Adipocyte (in vitro differentiated cells): ENCODE measurements around the gene CASP10.
A peak's percentile ranks its signal among the peaks of the same experiment; 100 is the strongest.
"Not testable (repeated sequence)": the region's sequence is repeated elsewhere in the genome, so short reads cannot be mapped to it uniquely, and the experiment has no call there.

Source experiments
- DNase-seq: peaks from one replicate; pipeline ENCODE4 v3.0.0-alpha.2; 2015; ENCODE audit warnings: low read depth
- H3K27me3 ChIP-seq: replicated peaks from 2 replicates; pipeline ENCODE4 v1.7.0; 2013; ENCODE audit warnings: mild to moderate bottlenecking, low read length, moderate library complexity; ENCODE audit not compliant: control insufficient read depth, insufficient read depth
- H3K36me3 ChIP-seq: 2 replicates; pipeline ENCODE4 v1.7.0; 2013; ENCODE audit warnings: low read length, mild to moderate bottlenecking, moderate library complexity; ENCODE audit not compliant: control insufficient read depth, insufficient read depth, severe bottlenecking
- H3K4me1 ChIP-seq: 2 replicates; pipeline ENCODE4 v1.7.0; 2013; ENCODE audit warnings: mild to moderate bottlenecking, low read length, moderate library complexity; ENCODE audit not compliant: control insufficient read depth, insufficient read depth
- H3K4me3 ChIP-seq: 2 replicates; pipeline ENCODE4 v1.7.0; 2013; ENCODE audit warnings: mild to moderate bottlenecking, low read length, moderate library complexity
- H3K9ac ChIP-seq: 2 replicates; pipeline ENCODE4 v1.7.0; 2013; ENCODE audit warnings: mild to moderate bottlenecking, low read length, moderate library complexity
- H3K9me3 ChIP-seq: 2 replicates; pipeline ENCODE4 v1.7.0; 2013; ENCODE audit warnings: mild to moderate bottlenecking, low read length, moderate library complexity; ENCODE audit not compliant: control insufficient read depth

Gene CASP10

GRCh38 chr2:201158111-201158929 is 24.6 kb upstream of the CASP10 start:
- Histone ChIP-seq H3K4me3 (no peak overlapping the region), H3K4me1 (peaks cover 13% of the 10 kb centered on the region), H3K27me3 (no peaks in the 10 kb centered on the region), H3K9me3 (no peaks in the 10 kb centered on the region), H3K36me3 (peaks cover 89% of the 10 kb centered on the region), H3K9ac (peak overlapping the region; percentile 34)
- DNase-seq: peak; percentile 81

- Histone ChIP-seq H3K9ac (no peak overlapping the region), H3K4me3 (no peak overlapping the region), H3K4me1 (no peaks in the 10 kb centered on the region), H3K27me3 (no peaks in the 10 kb centered on the region), H3K9me3 (no peaks in the 10 kb centered on the region), H3K36me3 (peaks cover 74% of the 10 kb centered on the region)
- no peak for DNase-seq
These were observed 18.8 kb upstream of the CASP10 start for GRCh38 chr2:201164166-201164565.

GRCh38 chr2:201167546-201167945 is 15.4 kb upstream of the CASP10 start:
- no peaks in the 10 kb centered on the region for H3K27me3 ChIP-seq
- DNase-seq: no peak
- peaks cover 45% of the 10 kb centered on the region for H3K36me3 ChIP-seq
- no peak overlapping the region for H3K4me3 ChIP-seq
- no peak overlapping the region for H3K9ac ChIP-seq
- peaks cover 8% of the 10 kb centered on the region for H3K4me1 ChIP-seq
- H3K9me3 ChIP-seq: no peaks in the 10 kb centered on the region

- not testable (repeated sequence) for H3K9me3 ChIP-seq, H3K4me3 ChIP-seq, DNase-seq, H3K27me3 ChIP-seq, H3K9ac ChIP-seq, H3K4me1 ChIP-seq
- H3K36me3 ChIP-seq: peaks cover 36% of the 10 kb centered on the region
These were observed 14.4 kb upstream of the CASP10 start for GRCh38 chr2:201168496-201168895.

- Histone ChIP-seq H3K27me3 (no peaks in the 10 kb centered on the region), H3K4me1 (peaks cover 8% of the 10 kb centered on the region), H3K9me3 (no peaks in the 10 kb centered on the region), H3K4me3 (no peak overlapping the region), H3K36me3 (peaks cover 15% of the 10 kb centered on the region), H3K9ac (no peak overlapping the region)
- DNase-seq: no peak
These were observed 11.6 kb upstream of the CASP10 start for GRCh38 chr2:201171259-201171814.

- H3K36me3 ChIP-seq: peaks cover 7% of the 10 kb centered on the region
- H3K9me3 ChIP-seq: no peaks in the 10 kb centered on the region
- DNase-seq: peak; percentile 28
- no peak overlapping the region for H3K4me3 ChIP-seq
- peaks cover 8% of the 10 kb centered on the region for H3K4me1 ChIP-seq
- H3K27me3 ChIP-seq: no peaks in the 10 kb centered on the region
- H3K9ac ChIP-seq: no peak overlapping the region
These were observed 10.7 kb upstream of the CASP10 start for GRCh38 chr2:201172279-201172678.

- Histone ChIP-seq H3K4me1 (peaks cover 8% of the 10 kb centered on the region), H3K27me3 (no peaks in the 10 kb centered on the region), H3K36me3 (no peaks in the 10 kb centered on the region), H3K9ac (no peak overlapping the region), H3K9me3 (no peaks in the 10 kb centered on the region), H3K4me3 (no peak overlapping the region)
- DNase-seq: no peak
These were observed 8.3 kb upstream of the CASP10 start for GRCh38 chr2:201174687-201175086.

- no peak for DNase-seq
- Histone ChIP-seq H3K9ac (no peak overlapping the region), H3K4me3 (no peak overlapping the region), H3K4me1 (peaks cover 8% of the 10 kb centered on the region), H3K36me3 (no peaks in the 10 kb centered on the region), H3K9me3 (no peaks in the 10 kb centered on the region), H3K27me3 (no peaks in the 10 kb centered on the region)
These were observed 6.9 kb upstream of the CASP10 start for GRCh38 chr2:201176081-201176481.

GRCh38 chr2:201180010-201180409 is 2.9 kb upstream of the CASP10 start:
- Histone ChIP-seq H3K36me3 (no peaks in the 10 kb centered on the region), H3K9me3 (no peaks in the 10 kb centered on the region), H3K4me3 (no peak overlapping the region), H3K27me3 (no peaks in the 10 kb centered on the region), H3K4me1 (peaks cover 3% of the 10 kb centered on the region), H3K9ac (no peak overlapping the region)
- DNase-seq: no peak

GRCh38 chr2:201183365-201183727 is 405 bp downstream of the CASP10 start:
- DNase-seq: no peak
- Histone ChIP-seq H3K36me3 (no peaks in the 10 kb centered on the region), H3K9ac (peak overlapping the region; percentile 84), H3K4me3 (peak overlapping the region; percentile 83), H3K27me3 (no peaks in the 10 kb centered on the region), H3K4me1 (peaks cover 3% of the 10 kb centered on the region), H3K9me3 (no peaks in the 10 kb centered on the region)

- not testable (repeated sequence) for DNase-seq, H3K9me3 ChIP-seq, H3K4me1 ChIP-seq, H3K36me3 ChIP-seq, H3K27me3 ChIP-seq
- Histone ChIP-seq H3K9ac (peak overlapping the region; percentile 84), H3K4me3 (peak overlapping the region; percentile 83)
These were observed 894 bp downstream of the CASP10 start for GRCh38 chr2:201183835-201184234.
